Skin of body (tissue), 2 donors: ENCODE measurements around the gene GORASP2. TPM values are rescaled to one million over a fixed set of nuclear protein-coding genes. Genes with fewer than 3 reads are reported as not detected.
"Not testable (repeated sequence)": the region's sequence is repeated elsewhere in the genome, so short reads cannot be mapped to it uniquely, and the experiment has no call there.

Experiments
- DNase-seq: peaks from one replicate; lab custom pipeline; 2025; lab: John Stamatoyannopoulos, UW
- total RNA-seq: library from RNA; depleted of rRNA; stranded (reverse); fragments of >200 nt; gene quantifications from one replicate; pipeline ENCODE4 v1.2.3, GENCODE V29; 2014

Gene GORASP2
- total RNA-seq: 34.7 TPM

GRCh38 chr2:170928824-170929685, at the start of gene GORASP2:
Gene GORASP2, plus strand, starts transcription at chr2:170929253. Its CDS starts 88 bp downstream, at chr2:170929341.
- DNase-seq: peak; percentile 99

- no peak for DNase-seq
These were observed 47.2 kb upstream of the GORASP2 start for GRCh38 chr2:170881840-170882239.

GRCh38 chr2:170882758-170883157, 46.3 kb upstream of the GORASP2 start:
- DNase-seq: no peak

- no peak for DNase-seq
These were observed 45.4 kb upstream of the GORASP2 start for GRCh38 chr2:170883683-170884082.

GRCh38 chr2:170885130-170885791, 43.8 kb upstream of the GORASP2 start:
- DNase-seq: no peak

GRCh38 chr2:170886386-170886785, 42.7 kb upstream of the GORASP2 start:
- DNase-seq: no peak

- no peak for DNase-seq
These were observed 41.6 kb upstream of the GORASP2 start for GRCh38 chr2:170887496-170887895.

GRCh38 chr2:170887896-170888295, 41.2 kb upstream of the GORASP2 start:
- no peak for DNase-seq

- DNase-seq: no peak
These were observed 37.2 kb upstream of the GORASP2 start for GRCh38 chr2:170891893-170892292.

- no peak for DNase-seq
These were observed 36.6 kb upstream of the GORASP2 start for GRCh38 chr2:170892391-170892951.

GRCh38 chr2:170895023-170895757, 33.9 kb upstream of the GORASP2 start:
- peak; percentile 6 for DNase-seq

- no peak for DNase-seq
These were observed 32.4 kb upstream of the GORASP2 start for GRCh38 chr2:170896622-170897021.

- DNase-seq: no peak
These were observed 31.9 kb upstream of the GORASP2 start for GRCh38 chr2:170897108-170897507.

GRCh38 chr2:170905864-170906263, 23.2 kb upstream of the GORASP2 start:
- DNase-seq: no peak

GRCh38 chr2:170911314-170911889, 17.7 kb upstream of the GORASP2 start:
- DNase-seq: no peak

GRCh38 chr2:170914994-170915666, 13.9 kb upstream of the GORASP2 start:
- not testable (repeated sequence) for DNase-seq

- no peak for DNase-seq
These were observed 11.7 kb upstream of the GORASP2 start for GRCh38 chr2:170917219-170917913.

GRCh38 chr2:170917957-170918356, 11.1 kb upstream of the GORASP2 start:
- DNase-seq: no peak

- DNase-seq: not testable (repeated sequence)
These were observed 7.2 kb upstream of the GORASP2 start for GRCh38 chr2:170921873-170922272.
